RWPE2 (cell line): ENCODE data around the gene MOGAT1.

ENCODE experiments used
- ATAC-seq: fragments of 200-7000 bp; cut with Tn5 transposase; 3 replicates; pipeline ENCODE4 v1.9.1; 2021; ENCODE audit warnings: low read depth
- DNase-seq: peaks from one replicate; pipeline ENCODE4 v3.0.0-alpha.2; 2020; ENCODE audit warnings: low spot score
- H3K27ac ChIP-seq: fragments of 450-650 bp; 2 replicates; pipeline ENCODE4 v1.5.1; 2017; ENCODE audit warnings: mild to moderate bottlenecking; ENCODE audit not compliant: poor library complexity, severe bottlenecking
- H3K27me3 ChIP-seq: fragments of 250-450 bp; sonication (Bioruptor Pico); 2 replicates; pipeline ENCODE4 v1.5.1; 2021; ENCODE audit warnings: mild to moderate bottlenecking, moderate library complexity; ENCODE audit not compliant: insufficient read depth, poor library complexity, severe bottlenecking
- H3K36me3 ChIP-seq: fragments of 250-450 bp; sonication (Bioruptor Pico); 2 replicates; pipeline ENCODE4 v1.5.1; 2020; ENCODE audit warnings: low read depth, mild to moderate bottlenecking, moderate library complexity
- H3K4me1 ChIP-seq: fragments of 250-450 bp; sonication (Bioruptor Pico); 2 replicates; pipeline ENCODE4 v1.5.1; 2021; ENCODE audit warnings: mild to moderate bottlenecking, moderate library complexity; ENCODE audit not compliant: insufficient read depth, poor library complexity, severe bottlenecking
- H3K4me3 ChIP-seq: fragments of 250-450 bp; sonication (Bioruptor Pico); 2 replicates; pipeline ENCODE4 v1.5.1; 2021; ENCODE audit warnings: mild to moderate bottlenecking, moderate library complexity; ENCODE audit not compliant: severe bottlenecking
- H3K9me3 ChIP-seq: fragments of 250-450 bp; sonication (Bioruptor Pico); 2 replicates; pipeline ENCODE4 v1.5.1; 2021; ENCODE audit warnings: mild to moderate bottlenecking, moderate library complexity; ENCODE audit not compliant: severe bottlenecking
- TF ChIP-seq, protein P1 (sequence below): fragments of 450-650 bp; IDR thresholded peaks from one replicate; pipeline ENCODE4 v1.5.1; 2017; ENCODE audit warnings: mild to moderate bottlenecking, moderate library complexity; ENCODE audit not compliant: poor library complexity, severe bottlenecking

Gene MOGAT1

DNA sequence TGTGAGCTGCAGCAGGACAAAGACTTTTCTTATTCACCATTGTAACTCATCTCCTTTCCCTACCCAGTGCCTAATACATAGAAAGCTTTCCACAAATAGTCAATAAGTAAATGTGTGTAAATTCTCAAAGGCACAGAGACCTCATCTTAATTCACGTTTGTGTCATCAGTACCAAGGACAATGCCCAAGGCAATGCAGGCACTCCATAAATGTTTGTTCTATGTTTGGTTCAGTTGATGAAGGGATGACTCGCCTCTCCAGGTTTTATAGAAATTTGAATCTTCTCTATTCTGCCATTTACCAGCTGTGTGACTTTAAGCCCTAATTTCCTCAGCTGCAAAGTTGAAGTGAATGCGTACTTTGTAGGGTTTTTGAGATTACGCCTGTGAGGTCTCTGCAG, 2.1 kb upstream of the MOGAT1 start:
- Histone ChIP-seq H3K9me3 (no peaks in the 10 kb centered on the region), H3K27ac (no peak overlapping the region), H3K27me3 (no peaks in the 10 kb centered on the region), H3K36me3 (no peaks in the 10 kb centered on the region), H3K4me3 (no peak overlapping the region), H3K4me1 (no peaks in the 10 kb centered on the region)
- DNase-seq (no peak), ATAC-seq (peak; percentile 15; the same call in 1 of the 3 replicates)
- TF ChIP-seq, protein P1, sequence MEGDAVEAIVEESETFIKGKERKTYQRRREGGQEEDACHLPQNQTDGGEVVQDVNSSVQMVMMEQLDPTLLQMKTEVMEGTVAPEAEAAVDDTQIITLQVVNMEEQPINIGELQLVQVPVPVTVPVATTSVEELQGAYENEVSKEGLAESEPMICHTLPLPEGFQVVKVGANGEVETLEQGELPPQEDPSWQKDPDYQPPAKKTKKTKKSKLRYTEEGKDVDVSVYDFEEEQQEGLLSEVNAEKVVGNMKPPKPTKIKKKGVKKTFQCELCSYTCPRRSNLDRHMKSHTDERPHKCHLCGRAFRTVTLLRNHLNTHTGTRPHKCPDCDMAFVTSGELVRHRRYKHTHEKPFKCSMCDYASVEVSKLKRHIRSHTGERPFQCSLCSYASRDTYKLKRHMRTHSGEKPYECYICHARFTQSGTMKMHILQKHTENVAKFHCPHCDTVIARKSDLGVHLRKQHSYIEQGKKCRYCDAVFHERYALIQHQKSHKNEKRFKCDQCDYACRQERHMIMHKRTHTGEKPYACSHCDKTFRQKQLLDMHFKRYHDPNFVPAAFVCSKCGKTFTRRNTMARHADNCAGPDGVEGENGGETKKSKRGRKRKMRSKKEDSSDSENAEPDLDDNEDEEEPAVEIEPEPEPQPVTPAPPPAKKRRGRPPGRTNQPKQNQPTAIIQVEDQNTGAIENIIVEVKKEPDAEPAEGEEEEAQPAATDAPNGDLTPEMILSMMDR = no peak

DNA sequence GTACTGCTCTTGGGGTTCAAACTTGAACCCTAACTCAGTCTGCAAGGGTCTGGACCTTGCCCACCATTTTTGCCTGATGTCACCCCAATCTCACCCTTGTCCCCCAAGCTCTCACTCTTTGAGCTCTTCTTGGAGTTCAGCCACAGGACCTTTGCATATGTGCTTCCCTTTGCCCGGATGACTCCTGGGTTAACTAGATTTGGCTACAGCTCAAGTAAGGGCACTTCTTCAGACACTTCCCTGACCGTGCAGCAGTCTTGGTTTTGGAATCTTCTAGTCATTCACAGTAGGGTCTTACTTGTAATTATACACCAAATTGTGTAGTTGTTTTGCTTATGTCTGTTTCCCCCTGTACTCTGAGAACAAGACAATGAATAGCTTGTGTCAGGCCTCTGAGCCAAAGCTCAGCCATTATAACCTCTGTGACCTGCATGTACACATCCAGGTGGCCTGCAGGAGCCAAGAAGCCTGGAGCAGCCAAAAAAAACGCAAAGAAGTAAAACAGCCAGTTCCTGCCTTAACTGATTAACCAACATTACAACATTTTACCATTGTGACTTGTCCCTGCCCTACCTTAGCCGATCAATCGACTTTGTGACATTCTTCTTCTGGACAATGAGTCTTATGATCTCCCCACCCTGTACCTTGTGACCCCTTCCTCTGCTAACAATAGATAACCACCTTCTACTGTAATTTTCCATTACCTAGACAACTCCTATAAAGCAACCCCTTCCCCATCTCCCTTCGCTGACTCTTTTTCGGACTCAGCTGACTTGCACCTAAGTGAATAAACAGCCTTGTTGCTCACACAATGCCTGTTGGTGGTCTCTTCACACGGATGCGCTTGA, 1.0 kb upstream of the MOGAT1 start:
- DNase-seq (no peak), ATAC-seq (no peak)
- no peaks in the 10 kb centered on the region for H3K36me3 ChIP-seq
- no peaks in the 10 kb centered on the region for H3K9me3 ChIP-seq
- no peaks in the 10 kb centered on the region for H3K4me1 ChIP-seq
- no peak overlapping the region for H3K27ac ChIP-seq
- H3K27me3 ChIP-seq = no peaks in the 10 kb centered on the region
- H3K4me3 ChIP-seq = no peak overlapping the region
- TF ChIP-seq, protein P1 = no peak

DNA sequence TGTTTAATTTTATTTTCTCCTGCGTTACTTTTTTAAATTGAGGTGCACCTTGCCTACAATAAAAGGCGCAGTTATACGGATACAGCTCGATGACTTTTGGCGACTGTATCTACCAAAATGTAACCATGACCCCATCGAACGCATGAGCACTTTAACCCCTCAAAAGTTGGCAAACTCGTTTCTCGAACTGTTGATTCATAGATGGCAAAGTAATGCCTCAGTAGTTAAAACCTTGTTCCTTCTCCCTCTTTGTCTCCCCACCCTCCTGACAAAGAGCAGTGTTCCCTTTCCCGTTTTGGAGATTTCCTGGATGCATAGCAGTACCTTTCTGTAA, 577 bp downstream of the MOGAT1 start:
- Histone ChIP-seq H3K4me1 (no peaks in the 10 kb centered on the region), H3K36me3 (no peaks in the 10 kb centered on the region), H3K9me3 (no peaks in the 10 kb centered on the region), H3K4me3 (no peak overlapping the region), H3K27ac (no peak overlapping the region), H3K27me3 (no peaks in the 10 kb centered on the region)
- DNase-seq = no peak
- TF ChIP-seq, protein P1 = no peak
- ATAC-seq = no peak

DNA sequence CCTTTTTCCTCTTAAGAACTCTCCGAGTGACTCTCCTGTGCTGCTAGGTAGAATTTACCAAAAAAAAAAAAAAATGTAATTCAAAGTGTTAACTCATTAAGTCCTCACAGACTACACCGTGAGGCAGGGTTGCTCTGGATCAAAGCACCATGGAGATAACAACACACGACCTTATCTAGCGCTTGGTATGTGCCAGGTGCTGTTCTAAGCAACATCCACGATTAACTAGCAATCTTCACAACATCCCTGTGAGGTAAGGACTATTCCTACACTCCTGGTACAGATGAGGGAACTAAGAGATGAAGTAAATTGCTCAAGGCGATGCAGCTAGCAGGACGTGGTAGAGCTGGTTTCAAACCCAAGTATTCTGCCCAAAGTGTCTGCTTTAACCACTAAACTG, 1.8 kb downstream of the MOGAT1 start:
- H3K4me1 ChIP-seq = no peaks in the 10 kb centered on the region
- H3K27ac ChIP-seq = no peak overlapping the region
- no peaks in the 10 kb centered on the region for H3K36me3 ChIP-seq
- ATAC-seq = no peak
- H3K9me3 ChIP-seq = no peaks in the 10 kb centered on the region
- no peak for DNase-seq
- no peaks in the 10 kb centered on the region for H3K27me3 ChIP-seq
- no peak overlapping the region for H3K4me3 ChIP-seq
- TF ChIP-seq, protein P1 = no peak

DNA sequence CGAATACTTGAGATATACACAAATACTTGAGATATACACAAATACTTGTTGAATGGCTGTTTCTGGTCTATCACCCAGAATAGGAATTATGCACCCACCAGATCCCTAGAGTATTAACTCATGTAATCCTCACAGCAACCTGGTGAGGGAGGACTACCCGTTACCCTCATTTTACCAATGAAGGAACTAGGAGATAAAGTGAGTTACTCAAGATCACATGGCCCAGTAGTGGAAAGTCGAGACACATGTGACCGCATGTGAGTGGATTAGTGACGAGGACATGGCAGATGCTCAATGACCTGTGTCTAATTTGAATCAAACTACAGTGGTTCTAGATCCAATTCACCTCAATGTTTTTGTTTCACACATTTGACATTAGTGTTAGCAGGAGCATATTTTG, 2.4 kb downstream of the MOGAT1 start:
- Histone ChIP-seq H3K4me3 (no peak overlapping the region), H3K9me3 (no peaks in the 10 kb centered on the region), H3K27ac (no peak overlapping the region), H3K4me1 (no peaks in the 10 kb centered on the region), H3K27me3 (no peaks in the 10 kb centered on the region), H3K36me3 (no peaks in the 10 kb centered on the region)
- TF ChIP-seq, protein P1 = no peak
- ATAC-seq (no peak), DNase-seq (no peak)
